HK-2 (cell line): ENCODE results near the gene CRNN.
A peak's percentile ranks its signal among the peaks of the same experiment; 100 is the strongest.

Experiments
- DNase-seq: peaks from one replicate; pipeline ENCODE4 v3.0.0-alpha.2; 2018; ENCODE audit not compliant: unreplicated experiment

The CRNN gene

DNA sequence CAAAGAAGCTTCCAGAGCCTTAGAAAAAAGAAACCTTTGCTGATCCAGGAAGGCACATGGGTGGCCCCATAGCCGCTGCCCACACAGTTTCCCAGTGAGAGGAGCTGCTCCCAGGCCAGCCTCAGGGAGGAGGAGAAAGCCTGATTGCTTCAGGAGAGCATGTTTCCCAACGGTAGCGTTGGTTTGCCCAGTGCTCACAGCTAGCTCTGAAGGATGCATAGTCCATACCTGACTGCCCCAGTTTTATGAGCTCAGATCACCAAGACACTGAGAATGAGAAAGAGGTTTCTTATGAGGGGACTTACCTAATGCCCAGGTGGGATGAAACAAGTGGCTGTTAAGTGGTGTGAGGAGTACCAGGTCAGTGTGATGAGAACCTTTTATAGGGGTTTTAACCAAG is at the start of gene CRNN:
CRNN (minus strand) TSS at position 355 of the 400 bp plus-strand sequence. CDS start 2,030 bp downstream, outside the sequence.
- no peak for DNase-seq

- DNase-seq, result no peak
Observed at GRCh38 chr1:152462636-152463035, 48.6 kb upstream of the CRNN start.

DNA sequence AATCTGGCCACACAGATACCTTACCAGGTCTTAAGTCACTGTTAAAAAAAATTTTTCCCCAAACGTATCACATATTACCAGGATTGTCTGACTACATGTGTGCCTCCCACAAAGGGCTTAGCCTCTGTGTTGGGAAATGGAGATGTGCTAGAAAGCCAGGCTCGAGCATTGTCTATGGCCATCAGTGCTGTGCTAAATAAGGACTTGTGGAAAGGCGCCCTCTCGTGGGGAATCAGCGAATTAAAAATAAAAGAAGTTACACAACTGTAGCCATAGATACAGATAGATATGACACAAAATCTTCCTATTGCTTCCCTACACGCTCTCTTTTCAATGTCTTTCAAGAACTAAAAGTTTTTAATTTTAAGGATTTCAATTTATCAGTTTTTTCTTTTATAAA is 47.5 kb upstream of the CRNN start:
- DNase-seq, result peak; percentile 45

DNA sequence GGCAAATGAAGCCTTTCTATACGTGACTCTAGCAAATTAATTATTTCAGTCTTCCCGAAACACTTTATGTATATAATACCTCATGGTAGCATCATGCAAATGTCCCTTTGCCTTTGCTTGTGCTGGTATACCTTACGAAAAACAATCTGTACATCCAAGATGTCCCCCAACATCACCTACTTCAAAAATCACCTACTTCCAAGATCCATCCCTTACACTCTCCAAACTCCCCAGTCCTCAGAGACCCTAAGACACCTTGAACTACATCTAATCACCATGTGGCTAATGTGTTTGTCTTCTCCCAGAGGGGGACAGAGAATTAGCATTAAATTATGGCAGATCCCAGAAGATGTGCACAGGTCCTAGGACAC is 46.5 kb upstream of the CRNN start:
- DNase-seq, result no peak

DNA sequence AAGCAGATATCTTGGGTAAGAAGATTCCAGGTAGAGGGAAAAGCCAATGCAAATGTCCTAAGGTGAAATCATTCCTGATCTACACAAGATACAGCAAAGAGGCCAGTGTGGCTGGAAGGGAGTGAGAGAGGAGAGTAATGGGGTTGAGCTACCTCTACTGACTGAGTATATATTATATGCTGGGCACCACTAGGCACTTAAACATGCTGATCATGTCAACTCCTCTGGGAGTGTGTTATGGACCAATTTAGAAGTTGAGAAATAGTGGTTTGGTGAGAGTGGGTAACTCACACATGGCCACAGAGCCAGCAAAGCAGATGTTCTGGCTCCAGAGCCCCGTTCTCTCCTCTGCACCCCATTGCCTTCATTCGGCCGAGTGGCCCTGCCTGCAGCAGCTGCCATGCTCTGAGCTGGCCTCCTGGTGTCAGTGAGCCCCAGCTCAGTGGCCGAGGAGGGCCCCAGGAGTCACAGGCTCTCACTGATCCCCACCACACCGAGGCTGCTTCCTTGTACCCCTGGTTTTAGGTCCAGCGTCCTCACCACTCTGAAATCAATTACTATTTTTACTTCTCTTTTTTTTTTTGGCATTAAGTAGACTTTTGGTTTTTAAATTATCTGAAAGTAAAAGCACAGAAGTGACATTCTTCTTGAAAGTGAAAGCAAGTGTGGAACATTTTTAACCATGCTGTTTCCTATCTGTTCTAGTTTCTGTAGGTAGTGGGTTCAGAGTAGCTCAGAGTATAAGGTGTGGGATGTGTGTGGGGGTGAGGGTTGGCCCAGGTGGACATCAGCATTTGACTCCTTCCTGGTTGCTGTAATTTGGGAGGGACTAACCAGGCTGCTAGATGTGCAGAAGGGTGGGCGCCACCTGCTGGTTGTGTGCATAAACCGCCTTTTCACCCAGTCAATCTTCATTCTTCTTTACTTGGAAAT is 45.8 kb upstream of the CRNN start:
- peak; percentile 56 for DNase-seq

GRCh38 chr1:152458384-152459185 is 44.5 kb upstream of the CRNN start:
- DNase-seq, result peak; percentile 64

GRCh38 chr1:152457561-152457960 is 43.5 kb upstream of the CRNN start:
- no peak for DNase-seq

DNA sequence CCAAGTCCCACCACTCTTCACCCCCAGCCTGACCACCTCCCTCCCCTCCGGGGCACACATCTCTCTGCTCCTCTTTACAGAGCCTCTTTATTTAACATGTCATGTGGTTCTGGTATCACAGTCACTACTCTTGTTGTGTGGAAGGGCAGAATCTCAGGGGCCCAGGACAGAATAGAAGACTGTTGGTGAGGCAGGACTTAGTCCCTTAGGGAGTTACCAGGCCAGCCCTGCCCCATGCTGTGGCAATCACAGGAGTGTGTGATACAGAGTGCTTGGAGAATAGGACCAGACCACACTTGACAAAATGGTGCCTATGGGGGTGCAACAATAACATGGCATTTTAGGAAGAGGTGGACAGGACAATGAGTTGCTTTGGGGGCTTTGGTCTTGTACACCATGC is 43.0 kb upstream of the CRNN start:
- no peak for DNase-seq

DNA sequence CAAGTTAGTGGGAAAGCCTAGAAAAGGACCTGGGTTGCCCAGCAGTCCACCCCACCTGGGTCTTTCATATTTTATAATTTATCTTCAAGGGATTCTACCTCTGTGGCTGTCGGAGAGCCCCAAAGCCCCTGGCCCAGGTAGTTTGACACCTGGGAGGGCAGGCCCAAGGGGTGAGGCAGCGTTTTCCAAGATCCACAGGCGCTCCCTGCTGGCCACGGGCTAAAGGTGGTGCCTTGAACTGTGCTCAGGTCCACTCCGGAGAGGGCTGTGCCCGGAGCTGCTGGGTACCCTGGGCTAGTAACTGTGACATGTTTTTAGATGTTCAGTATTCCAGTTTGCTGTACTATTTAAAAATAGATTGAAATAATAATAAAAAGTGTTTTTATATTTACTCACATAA is 37.2 kb upstream of the CRNN start:
- DNase-seq, result no peak

DNA sequence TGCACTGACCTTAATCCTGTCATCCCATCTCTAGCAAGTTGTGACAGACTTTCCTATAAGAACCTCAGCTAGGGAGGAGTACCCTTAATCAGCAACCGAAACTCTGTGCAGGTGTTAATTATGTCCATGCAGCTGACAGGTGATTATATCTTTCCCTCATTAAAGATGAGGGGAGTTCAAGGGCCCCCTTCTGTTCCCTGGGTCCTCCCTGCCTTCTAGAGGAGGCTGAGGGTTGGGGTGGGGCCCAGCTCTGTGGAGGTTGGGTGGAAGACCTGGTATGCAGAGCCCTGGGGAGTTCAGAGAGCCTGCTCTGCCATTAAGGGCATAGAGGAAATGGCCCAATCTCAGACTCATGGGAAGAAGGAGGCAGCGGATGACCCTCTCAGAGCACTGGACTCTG is 35.6 kb upstream of the CRNN start:
- no peak for DNase-seq

- no peak for DNase-seq
Observed at GRCh38 chr1:152448496-152448895, 34.4 kb upstream of the CRNN start.

DNA sequence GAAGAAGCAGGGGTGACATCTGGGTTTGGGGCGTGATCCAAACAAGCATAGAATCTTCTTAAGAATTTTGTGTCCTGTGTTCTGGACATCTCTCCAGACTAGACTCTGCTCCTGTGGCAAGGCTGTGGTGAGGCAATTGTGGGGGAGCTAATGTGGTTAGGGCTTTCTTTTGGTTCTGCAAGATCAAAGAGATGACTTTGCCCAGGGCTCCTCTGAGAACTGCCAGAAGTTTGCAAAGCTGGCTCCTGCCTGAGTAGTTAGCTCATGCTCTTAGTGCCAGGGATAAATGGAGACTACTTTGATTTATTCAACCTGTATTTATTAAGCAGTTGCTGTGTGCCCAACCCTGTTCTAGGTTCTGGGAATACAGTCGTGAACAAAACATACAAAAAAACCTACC is 34.0 kb upstream of the CRNN start:
- DNase-seq, result no peak

- DNase-seq, result no peak
Observed at GRCh38 chr1:152447484-152447883, 33.4 kb upstream of the CRNN start.

DNA sequence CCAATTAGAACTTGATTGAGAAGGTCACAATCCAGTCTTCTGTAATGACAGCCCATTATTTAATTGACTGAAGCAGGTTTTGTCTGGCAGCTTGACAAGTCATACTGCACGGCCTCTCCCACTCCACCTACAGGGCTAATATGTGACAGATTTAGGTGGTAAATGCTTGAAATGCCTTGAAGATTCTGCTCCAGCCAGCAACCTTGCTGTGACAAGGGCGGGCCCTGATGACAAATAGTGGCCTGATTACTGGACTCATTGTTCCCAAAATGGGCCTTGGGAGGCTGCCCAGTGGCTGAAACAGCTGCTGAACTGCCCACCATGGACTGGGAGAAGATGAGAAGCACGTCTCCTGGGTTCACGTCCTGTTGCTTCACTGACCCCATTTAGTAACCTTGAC is 30.0 kb upstream of the CRNN start:
- DNase-seq, result no peak

DNA sequence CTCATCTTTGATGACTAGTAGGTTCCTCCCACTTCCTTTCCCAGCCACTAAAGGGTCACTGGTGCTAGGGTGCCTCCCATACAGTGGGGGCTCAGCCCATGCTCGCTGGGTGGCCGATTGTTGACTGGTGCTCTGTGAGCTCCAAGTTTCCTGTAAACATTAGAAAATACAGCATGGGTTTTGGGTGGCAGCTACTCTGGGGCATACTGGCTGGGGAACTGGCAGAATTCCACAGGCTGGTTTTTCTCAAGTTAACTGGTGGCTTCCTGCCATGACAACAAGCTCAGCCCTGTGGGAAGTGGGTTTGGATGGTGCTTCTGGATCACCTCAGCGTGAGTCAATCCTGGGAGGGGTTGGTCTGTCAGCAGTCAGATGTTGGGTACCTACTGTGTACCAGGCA is 28.7 kb upstream of the CRNN start:
- DNase-seq, result no peak

DNA sequence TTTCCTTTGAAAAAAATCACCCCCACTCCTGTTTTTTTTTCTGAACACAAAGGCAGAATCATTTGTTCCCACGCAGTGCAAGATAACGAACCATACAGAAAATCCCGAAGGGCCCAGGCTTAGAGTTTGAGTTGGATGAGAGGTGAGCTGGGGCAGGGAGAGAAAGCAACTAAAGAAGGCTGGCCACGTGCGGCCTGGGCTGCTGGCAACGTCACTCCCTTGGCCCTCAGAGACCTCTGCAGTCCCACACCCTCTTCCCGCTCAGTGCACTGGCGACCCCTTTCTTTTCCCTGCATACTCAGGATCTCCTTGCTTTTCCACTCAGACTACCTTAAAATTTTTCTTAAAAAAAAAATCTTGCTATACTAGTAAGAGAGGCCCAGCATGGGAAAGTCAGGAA is 28.2 kb upstream of the CRNN start:
- no peak for DNase-seq

- DNase-seq, result no peak
Observed at GRCh38 chr1:152441756-152442155, 27.7 kb upstream of the CRNN start.

DNA sequence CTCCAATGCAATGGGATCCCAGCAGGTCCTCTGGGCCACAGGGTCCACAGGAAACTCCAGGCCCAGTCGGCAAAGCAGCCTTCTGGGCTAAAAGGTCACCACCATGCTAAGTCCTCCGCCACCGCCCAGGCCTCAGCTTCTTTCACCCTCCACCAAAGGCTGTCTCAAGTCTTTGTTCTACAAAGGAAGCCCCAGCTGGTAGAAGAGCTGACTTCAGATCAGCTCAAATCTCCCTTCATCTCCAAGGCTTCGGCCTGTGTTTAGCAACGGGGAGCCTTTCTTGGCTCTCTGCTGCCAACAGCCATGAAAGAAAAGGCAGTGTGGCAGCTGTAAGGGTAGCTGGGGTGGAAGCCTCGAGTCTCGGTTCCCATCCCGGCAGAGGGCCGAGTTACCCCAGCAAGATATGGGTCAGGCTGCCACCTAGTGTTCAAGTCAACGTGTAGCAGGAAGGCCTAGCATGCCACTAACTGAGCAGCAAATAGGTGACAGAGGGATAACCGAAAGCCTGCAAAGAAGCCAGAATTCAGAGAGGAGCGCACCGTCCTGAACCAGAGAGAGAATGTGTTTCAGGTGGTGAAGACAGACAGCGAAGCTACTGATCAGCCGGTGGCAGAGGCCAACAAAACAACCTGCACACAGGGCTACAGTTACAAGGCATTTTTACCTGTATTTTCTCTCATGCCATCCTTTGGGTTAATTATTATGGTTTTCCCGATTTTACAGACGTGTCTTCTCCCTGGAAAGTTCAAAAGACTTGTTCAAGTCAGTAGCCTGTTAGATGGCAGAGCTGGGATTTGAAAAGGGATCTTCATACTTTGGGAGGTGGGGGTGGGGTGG is 26.8 kb upstream of the CRNN start:
- peak; percentile 60 for DNase-seq

DNA sequence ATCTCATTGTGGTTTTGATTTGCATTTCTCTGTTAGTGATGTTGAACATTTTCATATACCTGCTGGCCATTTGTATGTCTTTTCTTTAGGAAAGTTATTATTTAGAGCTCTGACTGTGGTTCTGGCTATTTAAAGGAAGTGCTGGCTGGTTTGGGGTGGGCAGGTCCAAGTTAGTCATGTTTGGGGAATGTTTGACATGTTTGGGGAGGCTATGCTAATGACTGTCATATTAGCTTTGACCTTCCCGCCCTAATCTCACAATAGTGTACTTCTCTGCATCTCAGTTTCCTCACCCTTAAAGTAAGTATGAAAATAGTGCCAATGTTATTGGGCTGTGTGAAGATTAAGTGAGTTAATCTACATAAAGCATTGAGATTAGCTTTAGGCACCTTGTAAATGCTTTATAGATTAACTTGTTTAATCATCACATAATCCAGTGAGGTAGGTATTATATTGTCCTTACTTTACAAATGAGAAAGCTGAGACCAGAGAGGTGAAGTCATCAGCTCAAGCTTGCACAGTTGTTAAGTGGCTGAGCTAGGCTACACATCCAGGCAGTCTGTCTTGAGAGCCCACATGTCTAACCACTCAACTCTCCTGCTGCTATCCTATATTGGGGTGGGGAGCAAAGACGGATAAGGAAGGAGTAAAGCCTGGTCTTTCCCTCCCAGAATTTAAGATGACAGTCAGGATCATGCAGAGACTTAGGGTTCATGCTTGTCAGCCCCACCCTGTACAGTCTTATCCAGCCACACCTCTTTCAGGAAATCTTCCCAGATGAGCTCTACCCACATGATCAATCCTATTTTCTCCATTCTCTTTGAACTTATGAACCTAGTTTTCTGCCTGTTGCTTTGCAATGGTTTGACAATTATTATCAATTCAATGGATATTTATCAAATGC is 22.8 kb upstream of the CRNN start:
- no peak for DNase-seq

GRCh38 chr1:152427458-152427857 is 13.4 kb upstream of the CRNN start:
- no peak for DNase-seq

- no peak for DNase-seq
Observed at GRCh38 chr1:152426731-152427130, 12.7 kb upstream of the CRNN start.
